ENCODE results near the gene ITPRID1.
"Not testable (repeated sequence)": the region's sequence is repeated elsewhere in the genome, so short reads cannot be mapped to it uniquely, and the experiment has no call there.

The ITPRID1 gene

DNA sequence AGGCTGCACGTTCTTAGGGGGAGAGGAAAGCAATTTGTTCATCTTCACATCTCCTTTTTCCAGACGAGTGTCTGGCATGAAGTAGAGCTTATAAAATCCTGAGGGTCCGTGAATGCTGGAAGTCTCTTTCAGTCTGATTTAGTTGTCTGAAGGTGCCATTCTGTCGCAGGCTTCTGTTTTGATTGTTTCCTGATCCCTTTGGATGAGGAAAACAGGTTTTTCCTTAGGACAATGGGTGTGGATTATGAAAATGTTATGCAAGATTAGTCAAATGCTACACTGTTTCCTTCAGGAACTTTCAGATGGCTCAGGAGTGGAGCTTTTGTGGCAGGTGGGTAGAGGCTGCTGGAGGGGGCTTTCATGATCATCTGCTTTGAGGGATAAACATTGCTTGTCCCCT is at the start of gene ITPRID1:
Gene ITPRID1 (plus strand): TSS at position 301 of the 400 bp plus-strand sequence. CDS start 38,935 bp downstream, outside the sequence.
- TF ChIP-seq, protein P1, sequence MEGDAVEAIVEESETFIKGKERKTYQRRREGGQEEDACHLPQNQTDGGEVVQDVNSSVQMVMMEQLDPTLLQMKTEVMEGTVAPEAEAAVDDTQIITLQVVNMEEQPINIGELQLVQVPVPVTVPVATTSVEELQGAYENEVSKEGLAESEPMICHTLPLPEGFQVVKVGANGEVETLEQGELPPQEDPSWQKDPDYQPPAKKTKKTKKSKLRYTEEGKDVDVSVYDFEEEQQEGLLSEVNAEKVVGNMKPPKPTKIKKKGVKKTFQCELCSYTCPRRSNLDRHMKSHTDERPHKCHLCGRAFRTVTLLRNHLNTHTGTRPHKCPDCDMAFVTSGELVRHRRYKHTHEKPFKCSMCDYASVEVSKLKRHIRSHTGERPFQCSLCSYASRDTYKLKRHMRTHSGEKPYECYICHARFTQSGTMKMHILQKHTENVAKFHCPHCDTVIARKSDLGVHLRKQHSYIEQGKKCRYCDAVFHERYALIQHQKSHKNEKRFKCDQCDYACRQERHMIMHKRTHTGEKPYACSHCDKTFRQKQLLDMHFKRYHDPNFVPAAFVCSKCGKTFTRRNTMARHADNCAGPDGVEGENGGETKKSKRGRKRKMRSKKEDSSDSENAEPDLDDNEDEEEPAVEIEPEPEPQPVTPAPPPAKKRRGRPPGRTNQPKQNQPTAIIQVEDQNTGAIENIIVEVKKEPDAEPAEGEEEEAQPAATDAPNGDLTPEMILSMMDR (conservative IDR thresholded peaks at IDR 0.05; ENCODE audit: low read depth, low read length): no peak
- H3K4me3 ChIP-seq (ENCODE audit: low read depth, low read length): no peak within 1 kb of the TSS
- no peak for DNase-seq (ENCODE audit: low read depth)

- no peak overlapping the region for H3K4me3 ChIP-seq (ENCODE audit: low read depth, low read length)
- TF ChIP-seq, protein P1 (conservative IDR thresholded peaks at IDR 0.05; ENCODE audit: low read depth, low read length): no peak
- DNase-seq (ENCODE audit: low read depth): no peak
These were observed 49.3 kb upstream of the ITPRID1 start for GRCh38 chr7:31464601-31465000.

- TF ChIP-seq, protein P1 (conservative IDR thresholded peaks at IDR 0.05; ENCODE audit: low read depth, low read length): no peak
- no peak for DNase-seq (ENCODE audit: low read depth)
- H3K4me3 ChIP-seq (ENCODE audit: low read depth, low read length): no peak overlapping the region
These were observed 48.6 kb upstream of the ITPRID1 start for GRCh38 chr7:31465285-31465684.

DNA sequence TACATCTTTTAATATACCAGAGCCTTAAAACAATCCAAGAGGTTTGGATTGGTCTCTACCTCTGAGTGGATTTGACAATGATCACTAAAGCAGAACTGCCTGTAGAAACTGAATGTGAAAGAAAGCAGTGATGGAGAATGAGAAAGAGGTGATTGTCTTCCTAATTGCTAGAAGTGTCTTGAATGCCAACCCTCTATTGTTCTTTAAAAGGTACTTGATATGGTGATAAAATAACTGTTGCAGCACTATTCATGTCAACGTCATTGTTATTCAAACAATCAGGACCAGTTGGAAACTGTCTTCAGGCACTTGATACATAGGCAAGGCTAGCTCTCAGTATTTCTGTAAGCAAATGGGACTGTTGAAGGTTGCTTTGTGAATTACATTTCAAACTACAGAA is 47.9 kb upstream of the ITPRID1 start:
- TF ChIP-seq, protein P1 (conservative IDR thresholded peaks at IDR 0.05; ENCODE audit: low read depth, low read length): no peak
- DNase-seq (ENCODE audit: low read depth): no peak
- no peak overlapping the region for H3K4me3 ChIP-seq (ENCODE audit: low read depth, low read length)

- DNase-seq (ENCODE audit: low read depth); H3K4me3 ChIP-seq (ENCODE audit: low read depth, low read length): not testable (repeated sequence)
These were observed 43.0 kb upstream of the ITPRID1 start for GRCh38 chr7:31470883-31471282.

DNA sequence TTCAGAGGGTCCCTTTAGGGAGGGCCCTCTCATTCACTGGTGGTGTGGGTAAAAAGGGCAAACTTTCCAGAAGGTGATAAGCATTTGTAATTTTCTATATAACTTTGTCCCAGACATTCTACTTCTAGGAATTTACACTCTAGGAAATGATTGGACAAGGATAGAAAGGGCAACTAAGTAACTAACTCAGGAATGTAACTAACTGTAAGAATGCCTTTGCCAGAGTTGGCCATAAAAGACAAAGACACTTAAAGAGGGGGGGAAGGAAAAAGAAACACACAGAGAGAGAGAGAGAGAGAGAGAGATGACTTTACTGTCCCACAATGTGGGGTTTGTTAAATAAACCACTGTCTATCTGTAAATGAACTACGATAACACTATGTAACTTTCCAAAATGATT is 38.5 kb upstream of the ITPRID1 start:
- H3K4me3 ChIP-seq (ENCODE audit: low read depth, low read length): no peak overlapping the region
- DNase-seq (ENCODE audit: low read depth): no peak
- TF ChIP-seq, protein P1 (conservative IDR thresholded peaks at IDR 0.05; ENCODE audit: low read depth, low read length): no peak

GRCh38 chr7:31476073-31476745 is 37.7 kb upstream of the ITPRID1 start:
- H3K4me3 ChIP-seq (ENCODE audit: low read depth, low read length): no peak overlapping the region
- DNase-seq (ENCODE audit: low read depth): no peak
- TF ChIP-seq, protein P1 (conservative IDR thresholded peaks at IDR 0.05; ENCODE audit: low read depth, low read length): no peak
